Neural progenitor cell (in vitro differentiated cells): ENCODE data around the gene SSBP2. TPM values are rescaled to one million over a fixed set of nuclear protein-coding genes. Genes with fewer than 3 reads are reported as not detected.
"Not testable (repeated sequence)": the region's sequence is repeated elsewhere in the genome, so short reads cannot be mapped to it uniquely, and the experiment has no call there.

Source experiments
- DNase-seq: peaks from one replicate; pipeline ENCODE4 v3.0.0-alpha.2; 2016; ENCODE audit warnings: low spot score
- H2AFZ ChIP-seq: fragments of 200-600 bp; sonication (generic); replicated peaks from 2 replicates; pipeline ENCODE4 v1.6.1; 2016; ENCODE audit warnings: antibody characterized with exemption
- H3F3A ChIP-seq: fragments of 200-600 bp; sonication (generic); 2 replicates; pipeline ENCODE4 v1.6.1; 2016; ENCODE audit warnings: antibody characterized with exemption, low read depth
- H3K27ac ChIP-seq: fragments of 200-600 bp; sonication (generic); 2 replicates; pipeline ENCODE4 v1.5.1; 2016; ENCODE audit warnings: mild to moderate bottlenecking
- H3K27me3 ChIP-seq: fragments of 200-600 bp; sonication (generic); 2 replicates; pipeline ENCODE4 v1.6.1; 2016; ENCODE audit warnings: mild to moderate bottlenecking, moderate library complexity
- H3K36me3 ChIP-seq: fragments of 200-600 bp; sonication (generic); 2 replicates; pipeline ENCODE4 v1.5.1; 2016
- H3K4me1 ChIP-seq: fragments of 200-600 bp; sonication (generic); 2 replicates; pipeline ENCODE4 v1.6.1; 2016; ENCODE audit warnings: mixed run types
- H3K4me2 ChIP-seq: fragments of 200-600 bp; sonication (generic); 2 replicates; pipeline ENCODE4 v1.6.1; 2016
- H3K4me3 ChIP-seq: fragments of 200-600 bp; sonication (generic); 2 replicates; pipeline ENCODE4 v1.5.1; 2016
- H3K79me2 ChIP-seq: fragments of 200-600 bp; sonication (generic); 2 replicates; pipeline ENCODE4 v1.6.1; 2016; ENCODE audit warnings: low read depth
- H3K9ac ChIP-seq: fragments of 200-600 bp; sonication (generic); 2 replicates; pipeline ENCODE4 v1.6.1; 2016
- H3K9me3 ChIP-seq: fragments of 200-600 bp; sonication (generic); 2 replicates; pipeline ENCODE4 v1.5.1; 2016; ENCODE audit warnings: low read depth
- H4K20me1 ChIP-seq: fragments of 200-600 bp; sonication (generic); 2 replicates; pipeline ENCODE4 v1.6.1; 2016; ENCODE audit warnings: low read depth
- H3K27ac Mint-ChIP-seq: 3 replicates; pipeline ENCODE4 v1.8.0; 2021; ENCODE audit warnings: mixed read lengths
- H3K27me3 Mint-ChIP-seq: 2 replicates; pipeline ENCODE4 v1.8.0; 2022; ENCODE audit warnings: low read depth, mild to moderate bottlenecking, inconsistent platforms, moderate library complexity, mixed read lengths; ENCODE audit not compliant: insufficient read depth
- H3K36me3 Mint-ChIP-seq: 3 replicates; pipeline ENCODE4 v1.8.0; 2021; ENCODE audit warnings: mixed read lengths
- H3K4me1 Mint-ChIP-seq: 3 replicates; pipeline ENCODE4 v1.8.0; 2021; ENCODE audit warnings: mixed read lengths
- H3K4me3 Mint-ChIP-seq: 3 replicates; pipeline ENCODE4 v1.8.0; 2021; ENCODE audit warnings: mild to moderate bottlenecking, moderate library complexity, mixed read lengths
- H3K9me3 Mint-ChIP-seq: 3 replicates; pipeline ENCODE4 v1.8.0; 2020; ENCODE audit warnings: mixed read lengths
- CTCF ChIP-seq: fragments of 200-600 bp; sonication (generic); IDR thresholded peaks from 2 replicates; pipeline ENCODE4 v1.5.1; 2017; ENCODE audit warnings: antibody characterized with exemption, mild to moderate bottlenecking
- EZH2 ChIP-seq: fragments of 200-600 bp; sonication (generic); IDR thresholded peaks from 2 replicates; pipeline ENCODE4 v1.6.1; 2017; ENCODE audit warnings: antibody characterized with exemption, mild to moderate bottlenecking, moderate library complexity
- EZH2phosphoT487 ChIP-seq: fragments of 200-600 bp; sonication (generic); IDR thresholded peaks from 2 replicates; pipeline ENCODE4 v1.6.1; 2017; ENCODE audit warnings: antibody characterized with exemption
- total RNA-seq: library from RNA; depleted of rRNA; stranded (reverse); fragments of >200 nt; gene quantifications from 2 replicates; pipeline ENCODE4 v1.2.3, GENCODE V29; 2015; ENCODE audit warnings: low replicate concordance

The SSBP2 gene
- total RNA-seq, 1 donor from 2014 or later, result 175 TPM

DNA sequence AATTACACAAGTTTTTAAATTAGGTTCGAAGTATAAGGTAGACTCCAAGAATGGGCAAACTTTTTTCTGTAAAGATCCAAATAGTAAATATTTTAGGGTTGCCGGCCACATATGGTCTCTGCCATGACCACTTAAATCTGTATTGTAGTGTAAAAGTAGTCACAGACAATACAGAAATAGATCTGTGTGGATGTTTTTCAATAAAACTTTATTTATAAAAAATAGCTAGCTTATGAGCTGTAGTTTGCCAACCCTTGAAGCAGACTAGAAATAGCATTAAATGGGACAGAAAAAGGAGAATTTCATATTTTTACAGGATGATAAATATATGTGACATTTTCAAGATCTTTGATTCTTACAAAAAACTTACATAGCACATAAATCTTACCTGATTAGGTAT is 262.0 kb downstream of the SSBP2 start:
- H3F3A ChIP-seq, result peaks cover 7% of the 10 kb centered on the region
- H4K20me1 ChIP-seq, result no peaks in the 10 kb centered on the region
- TF ChIP-seq CTCF, result no peak
- no peak for TF ChIP-seq EZH2
- no peak for TF ChIP-seq EZH2phosphoT487
- H3K4me3 ChIP-seq, result no peak overlapping the region
- Mint-ChIP-seq H3K9me3 (no peaks in the 10 kb centered on the region), H3K4me3 (no peak overlapping the region), H3K36me3 (peaks cover 3% of the 10 kb centered on the region), H3K27me3 (no peaks in the 10 kb centered on the region), H3K4me1 (no peaks in the 10 kb centered on the region), H3K27ac (no peak overlapping the region)
- H3K9me3 ChIP-seq, result no peaks in the 10 kb centered on the region
- no peak overlapping the region for H2AFZ ChIP-seq
- H3K4me2 ChIP-seq, result no peak overlapping the region
- H3K4me1 ChIP-seq, result no peaks in the 10 kb centered on the region
- no peaks in the 10 kb centered on the region for H3K36me3 ChIP-seq
- DNase-seq, result no peak
- no peak overlapping the region for H3K9ac ChIP-seq
- H3K27me3 ChIP-seq, result no peaks in the 10 kb centered on the region
- no peaks in the 10 kb centered on the region for H3K79me2 ChIP-seq
- no peak overlapping the region for H3K27ac ChIP-seq

DNA sequence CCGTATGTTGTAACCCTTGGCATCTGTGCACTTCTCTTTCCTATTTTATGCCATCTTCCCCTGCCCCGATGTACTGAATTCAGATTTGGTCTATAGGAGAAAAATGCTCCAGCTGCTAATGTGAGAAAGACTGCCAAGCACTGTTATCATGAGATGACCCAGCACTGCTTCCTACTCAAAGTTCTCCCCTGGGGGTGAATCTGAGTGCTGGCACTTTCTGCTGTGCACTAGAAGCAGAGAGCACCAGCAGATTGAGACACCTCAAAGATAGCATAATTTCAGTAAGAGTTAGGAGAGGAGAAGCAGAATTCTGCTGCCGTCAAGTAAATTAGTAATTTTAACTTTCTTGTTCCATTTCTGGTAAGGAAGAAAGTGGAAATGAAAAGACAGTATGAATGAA is 264.2 kb downstream of the SSBP2 start:
- TF ChIP-seq CTCF, result no peak
- TF ChIP-seq EZH2, result no peak
- TF ChIP-seq EZH2phosphoT487, result no peak
- H3K27ac Mint-ChIP-seq, result no peak overlapping the region
- Histone ChIP-seq H3K9me3 (no peaks in the 10 kb centered on the region), H3K79me2 (no peaks in the 10 kb centered on the region), H3K4me1 (no peaks in the 10 kb centered on the region), H3K9ac (no peak overlapping the region), H3K4me2 (no peak overlapping the region), H2AFZ (no peak overlapping the region), H3K4me3 (no peak overlapping the region), H4K20me1 (no peaks in the 10 kb centered on the region), H3K27me3 (no peaks in the 10 kb centered on the region), H3K36me3 (no peaks in the 10 kb centered on the region), H3K27ac (no peak overlapping the region), H3F3A (peaks cover 7% of the 10 kb centered on the region)
- peaks cover 2% of the 10 kb centered on the region for H3K36me3 Mint-ChIP-seq
- no peaks in the 10 kb centered on the region for H3K9me3 Mint-ChIP-seq
- H3K4me3 Mint-ChIP-seq, result no peak overlapping the region
- no peak for DNase-seq
- H3K4me1 Mint-ChIP-seq, result no peaks in the 10 kb centered on the region
- no peaks in the 10 kb centered on the region for H3K27me3 Mint-ChIP-seq

GRCh38 chr5:81482595-81482994 is 268.3 kb downstream of the SSBP2 start:
- no peaks in the 10 kb centered on the region for H3K9me3 ChIP-seq
- peaks cover 7% of the 10 kb centered on the region for H3F3A ChIP-seq
- H3K4me1 ChIP-seq, result no peaks in the 10 kb centered on the region
- Mint-ChIP-seq H3K9me3 (no peaks in the 10 kb centered on the region), H3K36me3 (peaks cover 4% of the 10 kb centered on the region), H3K4me3 (no peak overlapping the region), H3K27me3 (no peaks in the 10 kb centered on the region), H3K4me1 (no peaks in the 10 kb centered on the region), H3K27ac (no peak overlapping the region)
- TF ChIP-seq CTCF (no peak), EZH2 (no peak), EZH2phosphoT487 (no peak)
- H3K9ac ChIP-seq, result no peak overlapping the region
- H3K4me2 ChIP-seq, result no peak overlapping the region
- H3K36me3 ChIP-seq, result no peaks in the 10 kb centered on the region
- DNase-seq, result no peak
- no peaks in the 10 kb centered on the region for H4K20me1 ChIP-seq
- no peak overlapping the region for H2AFZ ChIP-seq
- H3K27ac ChIP-seq, result no peak overlapping the region
- H3K27me3 ChIP-seq, result no peaks in the 10 kb centered on the region
- no peaks in the 10 kb centered on the region for H3K79me2 ChIP-seq
- no peak overlapping the region for H3K4me3 ChIP-seq

GRCh38 chr5:81473395-81473794 is 277.5 kb downstream of the SSBP2 start:
- not testable (repeated sequence) for H3K27ac ChIP-seq, H3K27me3 Mint-ChIP-seq, DNase-seq, H3K9me3 ChIP-seq, H3K4me3 Mint-ChIP-seq, H3K79me2 ChIP-seq, H3K27me3 ChIP-seq, H3F3A ChIP-seq, H3K9ac ChIP-seq, H3K27ac Mint-ChIP-seq, H3K4me3 ChIP-seq, H2AFZ ChIP-seq, H3K4me1 ChIP-seq, H3K9me3 Mint-ChIP-seq, H3K4me1 Mint-ChIP-seq, H3K4me2 ChIP-seq, H4K20me1 ChIP-seq
- H3K36me3 ChIP-seq, result peaks cover 20% of the 10 kb centered on the region
- H3K36me3 Mint-ChIP-seq, result peaks cover 19% of the 10 kb centered on the region
